ENCODE results near the gene ZNF503.

The ZNF503 gene

GRCh38 chr10:75444781-75445386 lies 43.3 kb upstream of the ZNF503 start:
- H3K4me3 ChIP-seq (ENCODE audit: low read depth, low read length) = no peak overlapping the region
- in situ Hi-C loops (cut with HindIII; ENCODE audit: low sequenced_read_pairs) = no loop called here
- TF ChIP-seq CTCF (IDR thresholded peaks at IDR 0.05; ENCODE audit: low read depth, low read length) = no peak
- no peak for DNase-seq (ENCODE audit: low read depth, low spot score)

- no peak overlapping the region for H3K4me3 ChIP-seq (ENCODE audit: low read depth, low read length)
- in situ Hi-C loops (cut with HindIII; ENCODE audit: low sequenced_read_pairs) = no loop called here
- DNase-seq (ENCODE audit: low read depth, low spot score) = no peak
- no peak for TF ChIP-seq CTCF (IDR thresholded peaks at IDR 0.05; ENCODE audit: low read depth, low read length)
Measured at GRCh38 chr10:75443362-75443761, 41.8 kb upstream of the ZNF503 start.

GRCh38 chr10:75441682-75442081 lies 40.1 kb upstream of the ZNF503 start:
- in situ Hi-C loops (cut with HindIII; ENCODE audit: low sequenced_read_pairs) = no loop called here
- no peak for TF ChIP-seq CTCF (IDR thresholded peaks at IDR 0.05; ENCODE audit: low read depth, low read length)
- no peak for DNase-seq (ENCODE audit: low read depth, low spot score)
- no peak overlapping the region for H3K4me3 ChIP-seq (ENCODE audit: low read depth, low read length)

GRCh38 chr10:75441196-75441595 lies 39.6 kb upstream of the ZNF503 start:
- in situ Hi-C loops (cut with HindIII; ENCODE audit: low sequenced_read_pairs) = no loop called here
- DNase-seq (ENCODE audit: low read depth, low spot score) = no peak
- TF ChIP-seq CTCF (IDR thresholded peaks at IDR 0.05; ENCODE audit: low read depth, low read length) = no peak
- no peak overlapping the region for H3K4me3 ChIP-seq (ENCODE audit: low read depth, low read length)

- no peak for TF ChIP-seq CTCF (IDR thresholded peaks at IDR 0.05; ENCODE audit: low read depth, low read length)
- no peak overlapping the region for H3K4me3 ChIP-seq (ENCODE audit: low read depth, low read length)
- in situ Hi-C loops (cut with HindIII; ENCODE audit: low sequenced_read_pairs) = no loop called here
Measured at GRCh38 chr10:75440271-75440793, 38.8 kb upstream of the ZNF503 start.

GRCh38 chr10:75439811-75440210 lies 38.2 kb upstream of the ZNF503 start:
- H3K4me3 ChIP-seq (ENCODE audit: low read depth, low read length) = no peak overlapping the region
- in situ Hi-C loops (cut with HindIII; ENCODE audit: low sequenced_read_pairs) = no loop called here
- TF ChIP-seq CTCF (IDR thresholded peaks at IDR 0.05; ENCODE audit: low read depth, low read length) = no peak
- no peak for DNase-seq (ENCODE audit: low read depth, low spot score)

More at GRCh38 chr10:75440271-75440793, 38.8 kb upstream of the ZNF503 start:
- no peak for DNase-seq (ENCODE audit: low read depth, low spot score)

Measured in astrocyte of the spinal cord (primary cell).